IPS-18c (cell line): ENCODE results near the gene USP17L18.
"Not testable (repeated sequence)": the region's sequence is repeated elsewhere in the genome, so short reads cannot be mapped to it uniquely, and the experiment has no call there.

Experiments used
- H3K4me3 ChIP-seq: 2 replicates; pipeline ENCODE4 v1.7.0; 2013; ENCODE audit warnings: low read depth, mild to moderate bottlenecking, low read length, moderate library complexity; ENCODE audit not compliant: insufficient read depth
- H3K9me3 ChIP-seq: one replicate; pipeline ENCODE4 v1.6.1; 2013; ENCODE audit warnings: mild to moderate bottlenecking, low read length, moderate library complexity; ENCODE audit not compliant: control insufficient read depth, insufficient read depth

Gene USP17L18

DNA sequence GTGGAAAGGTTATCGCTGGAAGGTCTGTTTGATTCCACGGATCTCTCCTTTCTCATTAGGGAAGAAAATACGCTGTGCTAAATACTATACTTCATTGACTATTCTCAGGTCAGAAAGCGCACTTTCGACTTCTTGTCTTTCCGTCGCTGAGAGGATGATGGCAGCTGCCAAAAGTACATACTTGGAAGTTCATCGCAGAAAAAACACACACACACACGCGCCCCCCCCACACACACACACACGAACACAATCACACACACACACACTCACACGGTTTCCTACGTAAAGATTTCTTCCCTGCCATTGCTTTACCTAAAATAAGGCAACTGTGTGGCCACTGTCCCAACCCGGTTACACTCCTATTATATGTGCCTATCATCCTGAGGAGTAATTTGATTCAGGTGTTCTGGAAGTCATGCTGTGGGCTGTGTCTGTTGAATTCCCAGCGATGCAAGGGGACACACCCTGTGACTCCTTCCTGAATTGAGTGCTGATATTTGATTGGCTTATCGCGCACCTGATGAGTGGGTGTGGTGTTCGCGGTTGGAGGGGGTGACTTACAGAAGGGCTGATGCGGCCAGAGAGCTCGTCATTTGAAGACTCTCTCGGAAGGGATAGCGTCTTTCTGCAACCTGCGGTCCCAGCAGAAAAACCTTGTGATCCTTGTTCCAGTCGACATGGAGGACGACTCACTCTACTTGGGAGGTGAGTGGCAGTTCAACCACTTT, at the start of gene USP17L18:
Gene USP17L18, plus strand, starts transcription at position 678 of the 728 bp plus-strand sequence. Its CDS starts 0 bp downstream, at position 678.
- H3K4me3 ChIP-seq, H3K9me3 ChIP-seq: not testable (repeated sequence)

GRCh38 chr4:9210357-9210756, 38.1 kb upstream of the USP17L18 start, which contains the start of gene USP17L10:
TSS of gene USP17L10 (plus strand) at chr4:9210657. CDS start at chr4:9210657, 0 bp downstream.
- not testable (repeated sequence) for H3K4me3 ChIP-seq, H3K9me3 ChIP-seq

GRCh38 chr4:9214701-9215100, 33.7 kb upstream of the USP17L18 start:
- not testable (repeated sequence) for H3K9me3 ChIP-seq

GRCh38 chr4:9215105-9215504, 33.3 kb upstream of the USP17L18 start, which contains the start of gene USP17L11:
TSS of gene USP17L11 (plus strand) at chr4:9215405. CDS start at chr4:9215405, 0 bp downstream.
- H3K4me3 ChIP-seq, H3K9me3 ChIP-seq: not testable (repeated sequence)

More at GRCh38 chr4:9214701-9215100, 33.7 kb upstream of the USP17L18 start:
- not testable (repeated sequence) for H3K4me3 ChIP-seq

DNA sequence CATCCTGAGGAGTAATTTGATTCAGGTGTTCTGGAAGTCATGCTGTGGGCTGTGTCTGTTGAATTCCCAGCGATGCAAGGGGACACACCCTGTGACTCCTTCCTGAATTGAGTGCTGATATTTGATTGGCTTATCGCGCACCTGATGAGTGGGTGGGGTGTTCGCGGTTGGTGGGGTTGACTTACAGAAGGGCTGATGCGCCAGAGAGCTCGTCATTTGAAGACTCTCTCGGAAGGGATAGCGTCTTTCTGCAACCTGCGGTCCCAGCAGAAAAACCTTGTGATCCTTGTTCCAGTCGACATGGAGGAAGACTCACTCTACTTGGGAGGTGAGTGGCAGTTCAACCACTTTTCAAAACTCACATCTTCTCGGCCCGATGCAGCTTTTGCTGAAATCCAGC, 28.6 kb upstream of the USP17L18 start, which contains the start of gene USP17L12:
Gene USP17L12, plus strand, starts transcription at position 301 of the 400 bp plus-strand sequence. Its CDS starts 0 bp downstream, at position 301.
- H3K4me3 ChIP-seq, H3K9me3 ChIP-seq: not testable (repeated sequence)

GRCh38 chr4:9224596-9224995, 23.8 kb upstream of the USP17L18 start, which contains the start of gene USP17L13:
TSS of gene USP17L13 (plus strand) at chr4:9224896. CDS start at chr4:9224896, 0 bp downstream.
- not testable (repeated sequence) for H3K4me3 ChIP-seq, H3K9me3 ChIP-seq

GRCh38 chr4:9230249-9230648, 18.2 kb upstream of the USP17L18 start:
- not testable (repeated sequence) for H3K4me3 ChIP-seq, H3K9me3 ChIP-seq

DNA sequence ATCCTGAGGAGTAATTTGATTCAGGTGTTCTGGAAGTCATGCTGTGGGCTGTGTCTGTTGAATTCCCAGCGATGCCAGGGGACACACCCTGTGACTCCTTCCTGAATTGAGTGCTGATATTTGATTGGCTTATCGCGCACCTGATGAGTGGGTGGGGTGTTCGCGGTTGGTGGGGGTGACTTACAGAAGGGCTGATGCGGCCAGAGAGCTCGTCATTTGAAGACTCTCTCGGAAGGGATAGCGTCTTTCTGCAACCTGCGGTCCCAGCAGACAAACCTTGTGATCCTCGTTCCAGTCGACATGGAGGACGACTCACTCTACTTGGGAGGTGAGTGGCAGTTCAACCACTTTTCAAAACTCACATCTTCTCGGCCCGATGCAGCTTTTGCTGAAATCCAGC, 14.3 kb upstream of the USP17L18 start, which contains the start of gene USP17L15:
Gene USP17L15, plus strand, starts transcription at position 301 of the 400 bp plus-strand sequence. Its CDS starts 0 bp downstream, at position 301.
- not testable (repeated sequence) for H3K9me3 ChIP-seq, H3K4me3 ChIP-seq

GRCh38 chr4:9238461-9238860, 10.0 kb upstream of the USP17L18 start:
- H3K4me3 ChIP-seq, H3K9me3 ChIP-seq: not testable (repeated sequence)

GRCh38 chr4:9243579-9243978, 4.9 kb upstream of the USP17L18 start, which contains the start of gene USP17L17:
TSS of gene USP17L17 (plus strand) at chr4:9243879. CDS start at chr4:9243879, 0 bp downstream.
- H3K4me3 ChIP-seq, H3K9me3 ChIP-seq: not testable (repeated sequence)

GRCh38 chr4:9253078-9253477, 4.6 kb downstream of the USP17L18 start, which contains the start of gene USP17L19:
TSS of gene USP17L19 (plus strand) at chr4:9253378. CDS start at chr4:9253378, 0 bp downstream.
- H3K4me3 ChIP-seq, H3K9me3 ChIP-seq: not testable (repeated sequence)

DNA sequence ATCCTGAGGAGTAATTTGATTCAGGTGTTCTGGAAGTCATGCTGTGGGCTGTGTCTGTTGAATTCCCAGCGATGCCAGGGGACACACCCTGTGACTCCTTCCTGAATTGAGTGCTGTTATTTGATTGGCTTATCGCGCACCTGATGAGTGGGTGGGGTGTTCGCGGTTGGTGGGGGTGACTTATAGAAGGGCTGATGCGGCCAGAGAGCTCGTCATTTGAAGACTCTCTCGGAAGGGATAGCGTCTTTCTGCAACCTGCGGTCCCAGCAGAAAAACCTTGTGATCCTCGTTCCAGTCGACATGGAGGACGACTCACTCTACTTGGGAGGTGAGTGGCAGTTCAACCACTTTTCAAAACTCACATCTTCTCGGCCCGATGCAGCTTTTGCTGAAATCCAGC, 9.4 kb downstream of the USP17L18 start, which contains the start of gene USP17L20:
Gene USP17L20, plus strand, starts transcription at position 301 of the 400 bp plus-strand sequence. Its CDS starts 0 bp downstream, at position 301.
- not testable (repeated sequence) for H3K4me3 ChIP-seq, H3K9me3 ChIP-seq

- not testable (repeated sequence) for H3K4me3 ChIP-seq, H3K9me3 ChIP-seq
Observed at GRCh38 chr4:9262572-9262971, 14.1 kb downstream of the USP17L18 start, which contains the start of gene USP17L21. TSS of gene USP17L21 (plus strand) at chr4:9262872. CDS start at chr4:9262872, 0 bp downstream.

DNA sequence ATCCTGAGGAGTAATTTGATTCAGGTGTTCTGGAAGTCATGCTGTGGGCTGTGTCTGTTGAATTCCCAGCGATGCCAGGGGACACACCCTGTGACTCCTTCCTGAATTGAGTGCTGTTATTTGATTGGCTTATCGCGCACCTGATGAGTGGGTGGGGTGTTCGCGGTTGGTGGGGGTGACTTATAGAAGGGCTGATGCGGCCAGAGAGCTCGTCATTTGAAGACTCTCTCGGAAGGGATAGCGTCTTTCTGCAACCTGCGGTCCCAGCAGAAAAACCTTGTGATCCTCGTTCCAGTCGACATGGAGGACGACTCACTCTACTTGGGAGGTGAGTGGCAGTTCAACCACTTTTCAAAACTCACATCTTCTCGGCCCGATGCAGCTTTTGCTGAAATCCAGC, 18.9 kb downstream of the USP17L18 start, which contains the start of gene USP17L22:
Gene USP17L22, plus strand, starts transcription at position 301 of the 400 bp plus-strand sequence. Its CDS starts 0 bp downstream, at position 301.
- H3K4me3 ChIP-seq, H3K9me3 ChIP-seq: not testable (repeated sequence)

DNA sequence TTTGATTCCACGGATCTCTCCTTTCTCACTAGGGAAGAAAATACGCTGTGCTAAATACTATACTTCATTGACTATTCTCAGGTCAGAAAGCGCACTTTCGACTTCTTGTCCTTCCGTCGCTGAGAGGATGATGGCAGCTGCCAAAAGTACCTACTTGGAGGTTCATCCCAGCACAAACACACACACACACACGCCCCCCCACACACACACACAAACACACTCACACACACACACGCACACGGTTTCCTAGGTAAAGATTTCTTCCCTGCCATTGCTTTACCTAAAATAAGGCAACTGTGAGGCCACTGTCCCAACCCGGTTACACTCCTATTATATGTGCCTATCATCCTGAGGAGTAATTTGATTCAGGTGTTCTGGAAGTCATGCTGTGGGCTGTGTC, 23.3 kb downstream of the USP17L18 start:
- not testable (repeated sequence) for H3K4me3 ChIP-seq, H3K9me3 ChIP-seq
